GM12878 (cell line): ENCODE results near the gene MAN1A1. TPM values are rescaled to one million over a fixed set of nuclear protein-coding genes. Genes with fewer than 3 reads are reported as not detected.

Source experiments
- ATAC-seq: fragments of 200-7000 bp; cut with Tn5 transposase; 3 replicates; pipeline ENCODE4 v1.9.1; 2020; ENCODE audit warnings: mild to moderate bottlenecking, moderate library complexity
- BruUV-seq: library from RNA; stranded (reverse); fragments of 400-500 nt; replicated peaks from 2 replicates; lab custom pipeline; 2021; lab: Mats Ljungman, UMichigan
- CTCF ChIA-PET: fragments of 300-600 bp; sonication (Branson Sonifier 250); formaldehyde crosslinking; extraction: SDS; loops from one replicate; lab custom pipeline; 2021; ENCODE audit warnings: inconsistent platforms; lab: Yijun Ruan, JAX
- POLR2A ChIA-PET: fragments of 350-600 bp; formaldehyde crosslinking; extraction: SDS; loops from one replicate; lab custom pipeline; 2021; ENCODE audit warnings: inconsistent platforms; lab: Charles Lee
- RAD21 ChIA-PET: fragments of 300-600 bp; sonication (Branson Sonifier 250); formaldehyde crosslinking; loops from one replicate; lab custom pipeline; 2023; ENCODE audit warnings: antibody characterized with exemption; ENCODE audit not compliant: unreplicated experiment; lab: Charles Lee
- SMC1A ChIA-PET: fragments of 300-600 bp; sonication (Branson Sonifier 250); formaldehyde crosslinking; loops from one replicate; lab custom pipeline; 2023; ENCODE audit not compliant: unreplicated experiment, uncharacterized antibody; lab: Charles Lee
- DNase-seq: peaks from one replicate; pipeline ENCODE4 v3.0.0-alpha.2; 2011; ENCODE audit warnings: low read depth, low spot score
- FAIRE-seq: peaks from 3 replicates; lab custom pipeline; 2011; peaks lifted over from hg19 to GRCh38; lab: Jason Lieb, UNC
- H2AFZ ChIP-seq: 2 replicates; pipeline ENCODE4 v1.6.0; 2011; ENCODE audit warnings: low read depth, low read length, control low read depth; ENCODE audit not compliant: control insufficient read depth
- H3K27ac ChIP-seq: 2 replicates; pipeline ENCODE4 v1.5.1; 2011; ENCODE audit warnings: control low read depth; ENCODE audit not compliant: control insufficient read depth, insufficient read depth
- H3K27me3 ChIP-seq, 2 experiments: replicated peaks in 1 of 2; 2 replicates each; pipeline versions ENCODE4 v1.6.0 to v1.6.1; 2011; ENCODE audit warnings: low read length in 1 of 2; ENCODE audit not compliant: control insufficient read depth in 2 of 2, insufficient read depth in 2 of 2
- H3K36me3 ChIP-seq, 2 experiments: 2 replicates each; pipeline ENCODE4 v1.5.1; 2011; ENCODE audit warnings: low read length in 1 of 2; ENCODE audit not compliant: control insufficient read depth in 2 of 2, insufficient read depth in 2 of 2
- H3K4me1 ChIP-seq: 2 replicates; pipeline ENCODE4 v1.6.1; 2011; ENCODE audit warnings: mild to moderate bottlenecking, low read length, moderate library complexity, mixed read lengths; ENCODE audit not compliant: control insufficient read depth, insufficient read depth
- H3K4me2 ChIP-seq: 2 replicates; pipeline ENCODE4 v1.6.0; 2011; ENCODE audit warnings: control low read depth; ENCODE audit not compliant: control insufficient read depth, insufficient read depth
- H3K4me3 ChIP-seq: fragments of 200-600 bp; sonication (generic); 2 replicates; pipeline ENCODE4 v1.5.1; 2016
- H3K79me2 ChIP-seq: 2 replicates; pipeline ENCODE4 v1.6.0; 2011; ENCODE audit warnings: low read length; ENCODE audit not compliant: control insufficient read depth, insufficient read depth
- H3K9ac ChIP-seq: 2 replicates; pipeline ENCODE4 v1.8.0; 2011; ENCODE audit warnings: low read length, control low read depth, mixed read lengths; ENCODE audit not compliant: control insufficient read depth, insufficient read depth
- H3K9me3 ChIP-seq: replicated peaks from 3 replicates; pipeline ENCODE4 v1.5.1; 2011; ENCODE audit warnings: mild to moderate bottlenecking, low read length; ENCODE audit not compliant: control insufficient read depth, insufficient read depth
- H4K20me1 ChIP-seq: 2 replicates; pipeline ENCODE4 v1.6.0; 2011; ENCODE audit not compliant: control insufficient read depth, insufficient read depth
- HDGF ChIP-seq: fragments of 450-650 bp; IDR thresholded peaks from 2 replicates; pipeline ENCODE4 v1.6.1; 2016; ENCODE audit warnings: antibody characterized with exemption
- MEF2A ChIP-seq: IDR thresholded peaks from 2 replicates; pipeline ENCODE4 v1.6.1; 2011; ENCODE audit warnings: low read depth, mild to moderate bottlenecking, low read length, moderate library complexity; ENCODE audit not compliant: insufficient read depth
- NFIC ChIP-seq: IDR thresholded peaks from 2 replicates; pipeline ENCODE4 v1.6.1; 2012; ENCODE audit warnings: low read depth, mild to moderate bottlenecking, inconsistent platforms, low read length, moderate library complexity
- SPI1 ChIP-seq: IDR thresholded peaks from 2 replicates; pipeline ENCODE4 v1.6.1; 2011; ENCODE audit warnings: low read depth, mild to moderate bottlenecking, low read length, moderate library complexity, borderline replicate concordance; ENCODE audit not compliant: insufficient read depth
- WGBS: methylation state at CpG from one replicate; pipeline ENCODE4 v1.1.6; 2016; ENCODE audit warnings: low lambda C conversion rate; ENCODE audit not compliant: insufficient replicate concordance, insufficient coverage; ENCODE audit errors: missing lambda C conversion rate; 5-methylcytosine and 5-hydroxymethylcytosine counted together
- in situ Hi-C: fragments of 300-500 bp; cut with MboI; formaldehyde crosslinking; loops from 9 replicates; pipeline ENCODE4 v1.14.3; 2018; ENCODE audit warnings: mixed read lengths
- intact Hi-C: fragments of 100-400 bp; cut with micrococcal nuclease; formaldehyde crosslinking; loops from one replicate; pipeline ENCODE4 v1.14.2; 2022; ENCODE audit not compliant: unreplicated experiment
- polyA plus RNA-seq, 11 experiments: library from polyadenylated mRNA; depleted of rRNA in 4 of 11; unstranded in 6 of 11; stranded (reverse) in 5 of 11; fragments of >200 nt; fragmentation: Nextera tagmentation in 4 of 11; fragmentation: Illumina TruSeq in 1 of 11; extraction: Ambion mirVana in 4 of 11; extraction: Trizol in 1 of 11; gene quantifications; 1 replicate in 1 of 11; 2 replicates in 10 of 11; pipeline versions ENCODE4 v1.2.1 to v1.2.3, GENCODE V29; 2011 to 2016; ENCODE audit warnings: inconsistent platforms in 2 of 11, missing spikeins in 2 of 11, low read depth in 1 of 11
- total RNA-seq, 4 experiments: library from RNA; depleted of rRNA in 3 of 4; stranded (reverse); fragments of >200 nt in 3 of 4; fragmentation: Illumina TruSeq in 1 of 4; extraction: Trizol in 1 of 4; gene quantifications; 2 replicates each; pipeline versions ENCODE4 v1.2.1 to v1.2.3, GENCODE V29; 2013 to 2021
- TF ChIP-seq, protein P1 (sequence below): IDR thresholded peaks from 2 replicates; pipeline ENCODE4 v1.6.1; 2011; ENCODE audit warnings: low read depth, low read length, improper control_type of control experiment, borderline replicate concordance
- TF ChIP-seq, protein P2 (sequence below): fragments of 450-650 bp; formaldehyde crosslinking; IDR thresholded peaks from 2 replicates; pipeline ENCODE4 v1.4.0; 2020; ENCODE audit warnings: mild to moderate bottlenecking, moderate library complexity
- TF ChIP-seq, protein P3 (sequence below): fragments of 450-650 bp; IDR thresholded peaks from 2 replicates; pipeline ENCODE4 v1.6.1; 2017; ENCODE audit warnings: low read depth, mild to moderate bottlenecking, moderate library complexity

MAN1A1 gene
- total and polyA plus RNA-seq, 10 of the 15 experiments (the other 5 are each of a cell fraction or from before 2014, with no cell fraction given) = 5.4 to 28.1 (median 19.5) TPM

DNA sequence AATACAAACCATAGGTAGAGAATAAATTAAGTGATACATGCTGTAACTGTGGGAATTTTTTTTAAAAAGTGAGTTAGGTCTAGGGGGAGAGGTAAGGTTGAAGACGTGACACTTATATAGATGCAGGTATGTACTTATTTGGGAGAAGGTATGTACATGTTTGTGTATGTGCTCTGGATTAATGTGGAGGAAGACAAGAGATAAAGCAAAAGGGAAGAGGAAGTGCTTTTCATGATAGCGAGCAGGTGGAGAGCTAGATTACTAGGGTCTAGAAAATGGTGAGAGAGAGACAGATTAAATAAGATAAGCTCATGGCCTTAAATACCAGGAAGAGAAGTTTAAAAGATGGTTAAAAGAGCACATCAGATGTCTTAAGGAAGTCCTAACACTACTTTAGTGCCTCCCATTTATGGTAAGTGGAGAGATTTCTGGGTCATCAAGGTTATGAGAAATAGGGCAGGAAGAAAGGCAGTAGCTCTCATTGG is 92.5 kb downstream of the MAN1A1 start:
- ATAC-seq (no peak), DNase-seq (no peak), FAIRE-seq (no peak)
- RAD21 ChIA-PET = interaction anchor here (0.8 kb wide), 1 partner anchor 57 kb away, joined by 3 read pairs; no protein-coding TSS in a partner anchor
- H3K9ac ChIP-seq = no peak overlapping the region
- 86% methylated on average over 2 of the region's 2 CpGs for WGBS
- SMC1A ChIA-PET = interaction anchor here (0.7 to 1.3 kb wide), 6 partner anchors 10 to 83 kb away, joined by 3 to 4 read pairs (median 3); no protein-coding TSS in a partner anchor
- H4K20me1 ChIP-seq = no peaks in the 10 kb centered on the region
- CTCF ChIA-PET = interaction anchor here (1.1 kb wide), 1 partner anchor 22 kb away, joined by 3 read pairs; no protein-coding TSS in a partner anchor
- H3K9me3 ChIP-seq = no peaks in the 10 kb centered on the region
- H3K4me2 ChIP-seq = no peak overlapping the region
- intact Hi-C loops (no loop called here), in situ Hi-C loops (no loop called here)
- H3K4me1 ChIP-seq = no peaks in the 10 kb centered on the region
- no peaks in the 10 kb centered on the region for H3K79me2 ChIP-seq
- H3K36me3 ChIP-seq = no peaks in the 10 kb centered on the region
- no peak overlapping the region for H3K4me3 ChIP-seq
- TF ChIP-seq NFIC (no peak), SPI1 (peak; percentile 37; the same call in 1 of the 2 replicates), MEF2A (no peak), HDGF (no peak)
- TF ChIP-seq, protein P1, sequence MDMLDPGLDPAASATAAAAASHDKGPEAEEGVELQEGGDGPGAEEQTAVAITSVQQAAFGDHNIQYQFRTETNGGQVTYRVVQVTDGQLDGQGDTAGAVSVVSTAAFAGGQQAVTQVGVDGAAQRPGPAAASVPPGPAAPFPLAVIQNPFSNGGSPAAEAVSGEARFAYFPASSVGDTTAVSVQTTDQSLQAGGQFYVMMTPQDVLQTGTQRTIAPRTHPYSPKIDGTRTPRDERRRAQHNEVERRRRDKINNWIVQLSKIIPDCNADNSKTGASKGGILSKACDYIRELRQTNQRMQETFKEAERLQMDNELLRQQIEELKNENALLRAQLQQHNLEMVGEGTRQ = no peak
- TF ChIP-seq, protein P2, sequence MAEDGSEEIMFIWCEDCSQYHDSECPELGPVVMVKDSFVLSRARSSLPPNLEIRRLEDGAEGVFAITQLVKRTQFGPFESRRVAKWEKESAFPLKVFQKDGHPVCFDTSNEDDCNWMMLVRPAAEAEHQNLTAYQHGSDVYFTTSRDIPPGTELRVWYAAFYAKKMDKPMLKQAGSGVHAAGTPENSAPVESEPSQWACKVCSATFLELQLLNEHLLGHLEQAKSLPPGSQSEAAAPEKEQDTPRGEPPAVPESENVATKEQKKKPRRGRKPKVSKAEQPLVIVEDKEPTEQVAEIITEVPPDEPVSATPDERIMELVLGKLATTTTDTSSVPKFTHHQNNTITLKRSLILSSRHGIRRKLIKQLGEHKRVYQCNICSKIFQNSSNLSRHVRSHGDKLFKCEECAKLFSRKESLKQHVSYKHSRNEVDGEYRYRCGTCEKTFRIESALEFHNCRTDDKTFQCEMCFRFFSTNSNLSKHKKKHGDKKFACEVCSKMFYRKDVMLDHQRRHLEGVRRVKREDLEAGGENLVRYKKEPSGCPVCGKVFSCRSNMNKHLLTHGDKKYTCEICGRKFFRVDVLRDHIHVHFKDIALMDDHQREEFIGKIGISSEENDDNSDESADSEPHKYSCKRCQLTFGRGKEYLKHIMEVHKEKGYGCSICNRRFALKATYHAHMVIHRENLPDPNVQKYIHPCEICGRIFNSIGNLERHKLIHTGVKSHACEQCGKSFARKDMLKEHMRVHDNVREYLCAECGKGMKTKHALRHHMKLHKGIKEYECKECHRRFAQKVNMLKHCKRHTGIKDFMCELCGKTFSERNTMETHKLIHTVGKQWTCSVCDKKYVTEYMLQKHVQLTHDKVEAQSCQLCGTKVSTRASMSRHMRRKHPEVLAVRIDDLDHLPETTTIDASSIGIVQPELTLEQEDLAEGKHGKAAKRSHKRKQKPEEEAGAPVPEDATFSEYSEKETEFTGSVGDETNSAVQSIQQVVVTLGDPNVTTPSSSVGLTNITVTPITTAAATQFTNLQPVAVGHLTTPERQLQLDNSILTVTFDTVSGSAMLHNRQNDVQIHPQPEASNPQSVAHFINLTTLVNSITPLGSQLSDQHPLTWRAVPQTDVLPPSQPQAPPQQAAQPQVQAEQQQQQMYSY (CRISPR knock-in tag) = no peak
- TF ChIP-seq, protein P3, sequence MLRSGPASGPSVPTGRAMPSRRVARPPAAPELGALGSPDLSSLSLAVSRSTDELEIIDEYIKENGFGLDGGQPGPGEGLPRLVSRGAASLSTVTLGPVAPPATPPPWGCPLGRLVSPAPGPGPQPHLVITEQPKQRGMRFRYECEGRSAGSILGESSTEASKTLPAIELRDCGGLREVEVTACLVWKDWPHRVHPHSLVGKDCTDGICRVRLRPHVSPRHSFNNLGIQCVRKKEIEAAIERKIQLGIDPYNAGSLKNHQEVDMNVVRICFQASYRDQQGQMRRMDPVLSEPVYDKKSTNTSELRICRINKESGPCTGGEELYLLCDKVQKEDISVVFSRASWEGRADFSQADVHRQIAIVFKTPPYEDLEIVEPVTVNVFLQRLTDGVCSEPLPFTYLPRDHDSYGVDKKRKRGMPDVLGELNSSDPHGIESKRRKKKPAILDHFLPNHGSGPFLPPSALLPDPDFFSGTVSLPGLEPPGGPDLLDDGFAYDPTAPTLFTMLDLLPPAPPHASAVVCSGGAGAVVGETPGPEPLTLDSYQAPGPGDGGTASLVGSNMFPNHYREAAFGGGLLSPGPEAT = no peak
- no peaks in the 10 kb centered on the region for H3K27me3 ChIP-seq
- no peak overlapping the region for H2AFZ ChIP-seq
- POLR2A ChIA-PET = no interaction called here
- BruUV-seq = no TSS peak
- no peak overlapping the region for H3K27ac ChIP-seq
